ENCODE data around the gene UTP3. TPM values are rescaled to one million over a fixed set of nuclear protein-coding genes. Genes with fewer than 3 reads are reported as not detected.
A peak's percentile ranks its signal among the peaks of the same experiment; 100 is the strongest.

The UTP3 gene
- polyA plus RNA-seq, 1 experiment = 10.4 TPM

- no peak for DNase-seq (ENCODE audit: low read depth)
- TF ChIP-seq, protein P1, sequence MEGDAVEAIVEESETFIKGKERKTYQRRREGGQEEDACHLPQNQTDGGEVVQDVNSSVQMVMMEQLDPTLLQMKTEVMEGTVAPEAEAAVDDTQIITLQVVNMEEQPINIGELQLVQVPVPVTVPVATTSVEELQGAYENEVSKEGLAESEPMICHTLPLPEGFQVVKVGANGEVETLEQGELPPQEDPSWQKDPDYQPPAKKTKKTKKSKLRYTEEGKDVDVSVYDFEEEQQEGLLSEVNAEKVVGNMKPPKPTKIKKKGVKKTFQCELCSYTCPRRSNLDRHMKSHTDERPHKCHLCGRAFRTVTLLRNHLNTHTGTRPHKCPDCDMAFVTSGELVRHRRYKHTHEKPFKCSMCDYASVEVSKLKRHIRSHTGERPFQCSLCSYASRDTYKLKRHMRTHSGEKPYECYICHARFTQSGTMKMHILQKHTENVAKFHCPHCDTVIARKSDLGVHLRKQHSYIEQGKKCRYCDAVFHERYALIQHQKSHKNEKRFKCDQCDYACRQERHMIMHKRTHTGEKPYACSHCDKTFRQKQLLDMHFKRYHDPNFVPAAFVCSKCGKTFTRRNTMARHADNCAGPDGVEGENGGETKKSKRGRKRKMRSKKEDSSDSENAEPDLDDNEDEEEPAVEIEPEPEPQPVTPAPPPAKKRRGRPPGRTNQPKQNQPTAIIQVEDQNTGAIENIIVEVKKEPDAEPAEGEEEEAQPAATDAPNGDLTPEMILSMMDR (IDR thresholded peaks at IDR 0.05; ENCODE audit: insufficient read depth, low read depth, low read length) = no peak
- H3K27me3 ChIP-seq (ENCODE audit: control insufficient read depth, insufficient read depth, low read length) = no peaks in the 10 kb centered on the region
- ChIA-PET CTCF (interaction anchor here (0.8 to 2.2 kb wide), 6 partner anchors 16 to 55 kb away, joined by 3 to 9 read pairs (median 4); partner anchors contain the start of gene RUFY3), POLR2A (no interaction called here)
- peak overlapping the region; percentile 81 for H3K4me3 ChIP-seq (ENCODE audit: low read depth, low read length)
- no peaks in the 10 kb centered on the region for H3K36me3 ChIP-seq (ENCODE audit: control insufficient read depth, insufficient read depth, low read length)
Measured at GRCh38 chr4:70706516-70706915, 18.2 kb downstream of the UTP3 start.

- POLR2A ChIA-PET = no interaction called here
- CTCF ChIA-PET = no interaction called here
- no peak overlapping the region for H3K4me3 ChIP-seq (ENCODE audit: low read depth, low read length)
Measured at GRCh38 chr4:70709611-70710205, 21.4 kb downstream of the UTP3 start.

DNA sequence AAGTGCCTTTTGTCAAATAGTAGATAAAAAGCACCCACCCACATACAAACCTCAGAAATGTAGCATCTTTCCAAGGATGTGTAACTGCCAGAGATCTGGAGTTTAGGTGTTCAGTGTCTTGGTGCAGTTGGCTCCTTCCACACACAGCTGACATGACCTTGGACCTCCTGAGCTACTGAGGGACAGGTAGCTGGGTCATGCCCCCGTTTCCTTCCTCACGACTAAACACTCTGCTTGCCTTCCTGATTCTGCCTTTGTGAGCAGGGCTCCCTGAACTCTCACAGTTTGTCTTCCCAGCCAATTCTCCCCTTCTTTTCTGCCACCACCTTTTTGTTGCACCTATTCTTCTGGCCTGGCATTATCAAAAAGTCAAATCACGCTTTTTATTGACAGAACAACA lies 23.3 kb downstream of the UTP3 start:
- no peaks in the 10 kb centered on the region for H3K36me3 ChIP-seq (ENCODE audit: control insufficient read depth, insufficient read depth, low read length)
- no peak for DNase-seq (ENCODE audit: low read depth)
- no peaks in the 10 kb centered on the region for H3K27me3 ChIP-seq (ENCODE audit: control insufficient read depth, insufficient read depth, low read length)
- TF ChIP-seq, protein P1 (IDR thresholded peaks at IDR 0.05; ENCODE audit: insufficient read depth, low read depth, low read length) = no peak
- POLR2A ChIA-PET = no interaction called here
- CTCF ChIA-PET = no interaction called here
- H3K4me3 ChIP-seq (ENCODE audit: low read depth, low read length) = no peak overlapping the region

More at GRCh38 chr4:70709611-70710205, 21.4 kb downstream of the UTP3 start:
- Histone ChIP-seq H3K36me3 (ENCODE audit: control insufficient read depth, insufficient read depth, low read length) (no peaks in the 10 kb centered on the region), H3K27me3 (ENCODE audit: control insufficient read depth, insufficient read depth, low read length) (no peaks in the 10 kb centered on the region)
- no peak for DNase-seq (ENCODE audit: low read depth)
- TF ChIP-seq, protein P1 (IDR thresholded peaks at IDR 0.05; ENCODE audit: insufficient read depth, low read depth, low read length) = no peak

DNA sequence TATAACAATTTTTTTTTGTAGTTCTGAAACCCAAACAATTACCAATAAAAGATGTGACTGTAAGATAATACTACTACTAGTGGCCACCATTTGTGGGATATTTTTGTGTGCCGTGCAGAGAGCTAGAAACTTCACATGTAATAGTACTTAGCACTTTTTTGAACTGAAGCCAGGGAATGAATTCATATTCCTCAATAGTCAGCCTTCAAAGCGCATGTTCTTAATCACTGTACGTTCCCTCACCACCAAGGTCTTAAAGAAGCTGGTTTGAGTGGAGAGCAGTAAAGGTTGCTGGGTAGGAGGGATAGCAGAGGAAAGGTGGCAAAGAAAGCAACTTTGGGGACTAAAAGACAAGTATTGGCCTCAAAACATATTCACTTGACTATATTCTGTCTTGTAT lies 23.8 kb downstream of the UTP3 start:
- TF ChIP-seq, protein P1 (IDR thresholded peaks at IDR 0.05; ENCODE audit: insufficient read depth, low read depth, low read length) = no peak
- no peaks in the 10 kb centered on the region for H3K36me3 ChIP-seq (ENCODE audit: control insufficient read depth, insufficient read depth, low read length)
- POLR2A ChIA-PET = no interaction called here
- CTCF ChIA-PET = interaction anchor here (1.1 kb wide), 1 partner anchor 9 kb away, joined by 4 read pairs; the partner anchor contains the start of gene RUFY3
- no peak overlapping the region for H3K4me3 ChIP-seq (ENCODE audit: low read depth, low read length)
- no peak for DNase-seq (ENCODE audit: low read depth)
- no peaks in the 10 kb centered on the region for H3K27me3 ChIP-seq (ENCODE audit: control insufficient read depth, insufficient read depth, low read length)

- CTCF ChIA-PET = interaction anchor here (1.1 kb wide), 1 partner anchor 8 kb away, joined by 4 read pairs; the partner anchor contains the start of gene RUFY3
- POLR2A ChIA-PET = no interaction called here
- Histone ChIP-seq H3K27me3 (ENCODE audit: control insufficient read depth, insufficient read depth, low read length) (no peaks in the 10 kb centered on the region), H3K4me3 (ENCODE audit: low read depth, low read length) (no peak overlapping the region), H3K36me3 (ENCODE audit: control insufficient read depth, insufficient read depth, low read length) (no peaks in the 10 kb centered on the region)
- TF ChIP-seq, protein P1 (IDR thresholded peaks at IDR 0.05; ENCODE audit: insufficient read depth, low read depth, low read length) = no peak
- no peak for DNase-seq (ENCODE audit: low read depth)
Measured at GRCh38 chr4:70712604-70713452, 24.5 kb downstream of the UTP3 start.

Measured in BJ (cell line).